HG03432 (cell line): Measurements from ENCODE around the gene VEZF1.
A peak's percentile ranks its signal among the peaks of the same experiment; 100 is the strongest.

ENCODE experiments used
- ATAC-seq: cut with Tn5 transposase; IDR thresholded peaks from one replicate; pipeline ENCODE4 v1.9.1; 2021; ENCODE audit warnings: mild to moderate bottlenecking, moderate library complexity; ENCODE audit not compliant: unreplicated experiment

The VEZF1 gene, protein sequence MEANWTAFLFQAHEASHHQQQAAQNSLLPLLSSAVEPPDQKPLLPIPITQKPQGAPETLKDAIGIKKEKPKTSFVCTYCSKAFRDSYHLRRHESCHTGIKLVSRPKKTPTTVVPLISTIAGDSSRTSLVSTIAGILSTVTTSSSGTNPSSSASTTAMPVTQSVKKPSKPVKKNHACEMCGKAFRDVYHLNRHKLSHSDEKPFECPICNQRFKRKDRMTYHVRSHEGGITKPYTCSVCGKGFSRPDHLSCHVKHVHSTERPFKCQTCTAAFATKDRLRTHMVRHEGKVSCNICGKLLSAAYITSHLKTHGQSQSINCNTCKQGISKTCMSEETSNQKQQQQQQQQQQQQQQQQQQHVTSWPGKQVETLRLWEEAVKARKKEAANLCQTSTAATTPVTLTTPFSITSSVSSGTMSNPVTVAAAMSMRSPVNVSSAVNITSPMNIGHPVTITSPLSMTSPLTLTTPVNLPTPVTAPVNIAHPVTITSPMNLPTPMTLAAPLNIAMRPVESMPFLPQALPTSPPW

DNA sequence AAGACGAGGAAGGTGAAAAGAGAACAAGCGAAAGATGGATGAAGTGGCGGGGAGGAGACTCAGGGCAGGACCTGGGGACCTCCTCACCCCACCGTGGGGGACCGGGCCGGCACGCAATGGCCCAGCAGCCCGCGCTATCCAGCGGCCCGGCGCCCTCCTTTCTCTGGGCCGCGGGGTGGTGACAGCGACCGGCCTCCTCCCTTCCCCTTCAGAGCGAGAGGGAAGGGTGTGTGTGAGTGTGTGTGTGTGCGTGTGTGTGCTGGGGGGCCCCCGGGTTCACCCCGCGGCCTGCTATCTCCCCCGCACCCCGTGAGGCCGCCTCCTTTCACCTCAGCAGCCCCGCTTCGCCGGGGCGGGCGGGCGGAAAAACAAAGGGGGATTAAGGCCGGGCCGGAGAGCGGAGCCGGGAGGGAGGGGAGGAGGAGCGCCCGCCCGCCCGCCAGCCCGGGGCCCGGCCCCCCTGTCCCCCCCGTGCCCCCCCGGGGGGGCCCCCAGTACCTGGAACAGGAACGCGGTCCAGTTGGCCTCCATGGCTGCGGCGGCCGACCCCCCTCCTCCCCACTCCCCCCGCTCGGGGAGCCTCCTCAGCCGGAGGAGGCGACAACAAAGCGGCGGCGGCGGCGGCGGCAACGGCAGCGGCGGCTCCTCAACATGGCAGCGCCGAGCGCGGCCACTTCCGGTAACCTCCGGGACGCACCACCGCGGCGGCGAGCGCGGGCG lies at the start of gene VEZF1:
TSS of gene VEZF1 (minus strand) at position 674 of the 720 bp plus-strand sequence. CDS start at position 531, 143 bp downstream.
- peak; percentile 71 for ATAC-seq

- no peak for ATAC-seq
Observed at GRCh38 chr17:58032691-58033415, 44.8 kb upstream of the VEZF1 start.

- ATAC-seq, result no peak
Observed at GRCh38 chr17:58028578-58028977, 40.5 kb upstream of the VEZF1 start.

- no peak for ATAC-seq
Observed at GRCh38 chr17:58020401-58020800, 32.3 kb upstream of the VEZF1 start.

- ATAC-seq, result no peak
Observed at GRCh38 chr17:58019521-58019920, 31.5 kb upstream of the VEZF1 start.

DNA sequence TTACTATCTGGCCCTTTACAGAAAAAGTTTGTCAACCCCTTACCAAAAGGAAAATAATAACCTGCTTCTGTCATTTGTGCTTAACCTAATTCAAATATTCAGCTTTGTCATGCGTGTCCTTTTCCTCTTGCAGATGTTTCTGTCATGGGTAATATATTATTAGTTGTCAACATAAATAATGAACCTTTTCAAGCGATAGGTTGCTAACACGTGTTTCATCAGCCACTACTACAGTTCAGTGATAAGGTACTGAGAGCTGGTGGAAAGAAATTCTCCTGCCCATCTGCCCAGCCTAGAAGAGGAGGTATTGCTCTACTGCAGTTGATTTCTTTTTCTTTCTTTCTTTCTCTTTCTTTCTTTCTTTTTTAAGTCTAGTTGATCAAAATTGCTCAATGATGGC lies 31.0 kb upstream of the VEZF1 start:
- no peak for ATAC-seq

GRCh38 chr17:58010067-58010799 lies 22.2 kb upstream of the VEZF1 start:
- no peak for ATAC-seq

GRCh38 chr17:58007781-58008706 lies 20.0 kb upstream of the VEZF1 start:
- peak; percentile 30 for ATAC-seq

GRCh38 chr17:58006924-58007780 lies 19.1 kb upstream of the VEZF1 start, which contains the start of gene SRSF1:
Gene SRSF1, minus strand, starts transcription at chr17:58007246. Its CDS starts 109 bp downstream, at chr17:58007137.
- ATAC-seq, result peak; percentile 91

GRCh38 chr17:58006560-58006923 lies 18.5 kb upstream of the VEZF1 start:
- peak; percentile 4 for ATAC-seq

DNA sequence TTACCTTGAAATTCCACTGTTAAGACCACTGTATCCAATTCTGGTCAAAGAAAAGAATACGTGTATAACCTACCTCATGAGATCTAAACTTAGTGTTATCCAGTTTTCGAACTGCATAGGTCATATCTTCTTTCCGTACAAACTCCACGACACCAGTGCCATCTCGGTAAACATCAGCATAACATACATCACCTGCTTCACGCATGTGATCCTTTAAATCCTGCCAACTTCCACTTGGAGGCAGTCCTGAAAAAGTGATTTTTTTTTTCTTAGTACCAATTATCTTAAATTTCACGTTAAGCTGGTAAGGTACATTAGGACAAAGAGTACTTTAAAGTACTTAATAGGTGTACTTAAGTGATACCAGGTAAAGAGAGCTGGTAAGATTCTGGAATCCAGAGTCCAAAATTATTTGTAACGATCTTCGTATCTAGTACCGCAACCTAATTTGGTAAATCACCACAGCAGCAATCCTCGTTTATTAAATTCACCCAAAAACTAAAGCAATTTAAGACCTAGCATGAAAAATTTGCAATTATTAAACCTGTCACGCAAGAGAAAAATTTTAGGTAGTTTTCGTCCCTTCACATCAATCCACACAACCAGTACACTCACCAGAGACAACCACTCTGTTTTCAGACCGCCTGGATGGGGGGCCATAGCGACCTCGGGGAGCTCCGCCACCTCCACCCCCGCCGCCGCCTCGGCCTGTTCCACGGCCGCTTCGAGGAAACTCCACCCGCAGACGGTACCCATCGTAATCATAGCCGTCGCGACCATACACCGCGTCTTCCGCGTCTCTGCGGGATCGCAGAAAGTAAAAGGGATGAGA lies 17.9 kb upstream of the VEZF1 start:
- ATAC-seq, result no peak

DNA sequence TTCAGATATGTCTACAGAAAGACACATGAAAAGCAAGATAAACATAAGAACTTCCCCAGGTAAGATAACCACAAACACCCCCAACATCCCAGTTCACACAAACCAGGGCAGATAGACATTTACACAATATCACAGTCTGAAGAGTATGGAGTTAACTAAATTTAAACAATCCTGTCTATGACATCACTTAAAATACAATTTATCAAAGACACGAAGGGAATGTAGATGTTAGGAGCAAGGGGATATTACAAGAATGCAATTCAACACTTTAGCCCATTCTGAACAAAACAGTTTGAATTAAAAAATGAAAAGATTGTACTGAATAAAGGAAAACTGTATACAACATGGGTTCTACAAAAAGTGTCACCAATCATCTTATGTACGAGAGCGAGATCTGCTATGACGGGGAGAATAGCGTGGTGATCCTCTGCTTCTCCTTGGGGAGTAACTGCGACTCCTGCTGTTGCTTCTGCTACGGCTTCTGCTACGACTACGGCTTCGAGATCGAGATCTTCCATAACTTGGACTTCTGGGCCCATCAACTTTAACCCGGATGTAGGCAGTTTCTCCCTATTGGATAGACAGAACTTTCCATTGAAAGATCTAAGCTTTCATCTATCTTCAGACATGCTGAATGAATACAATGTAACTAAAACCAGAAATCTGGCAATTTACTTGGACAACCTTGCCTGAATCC lies 17.1 kb upstream of the VEZF1 start:
- ATAC-seq, result no peak

- ATAC-seq, result no peak
Observed at GRCh38 chr17:58004060-58004459, 16.0 kb upstream of the VEZF1 start.

DNA sequence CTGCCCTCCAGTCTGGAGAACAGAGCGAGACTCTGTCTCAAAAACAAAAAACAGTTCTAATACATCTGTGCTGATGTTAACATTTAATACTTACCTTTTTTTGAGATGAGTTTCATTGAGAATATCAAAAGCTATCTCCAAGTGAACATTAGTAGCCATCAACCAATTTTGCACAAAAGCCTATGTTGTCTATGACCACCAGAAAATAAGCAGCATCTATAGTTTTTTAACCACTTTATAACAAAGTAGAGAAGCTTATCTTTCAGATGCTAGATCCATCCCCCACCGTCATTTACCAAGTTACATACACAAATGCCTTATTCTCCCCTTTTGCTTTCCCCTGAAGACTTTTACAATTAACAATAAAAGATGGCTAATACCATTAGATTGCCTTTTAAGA lies 14.9 kb upstream of the VEZF1 start:
- no peak for ATAC-seq

DNA sequence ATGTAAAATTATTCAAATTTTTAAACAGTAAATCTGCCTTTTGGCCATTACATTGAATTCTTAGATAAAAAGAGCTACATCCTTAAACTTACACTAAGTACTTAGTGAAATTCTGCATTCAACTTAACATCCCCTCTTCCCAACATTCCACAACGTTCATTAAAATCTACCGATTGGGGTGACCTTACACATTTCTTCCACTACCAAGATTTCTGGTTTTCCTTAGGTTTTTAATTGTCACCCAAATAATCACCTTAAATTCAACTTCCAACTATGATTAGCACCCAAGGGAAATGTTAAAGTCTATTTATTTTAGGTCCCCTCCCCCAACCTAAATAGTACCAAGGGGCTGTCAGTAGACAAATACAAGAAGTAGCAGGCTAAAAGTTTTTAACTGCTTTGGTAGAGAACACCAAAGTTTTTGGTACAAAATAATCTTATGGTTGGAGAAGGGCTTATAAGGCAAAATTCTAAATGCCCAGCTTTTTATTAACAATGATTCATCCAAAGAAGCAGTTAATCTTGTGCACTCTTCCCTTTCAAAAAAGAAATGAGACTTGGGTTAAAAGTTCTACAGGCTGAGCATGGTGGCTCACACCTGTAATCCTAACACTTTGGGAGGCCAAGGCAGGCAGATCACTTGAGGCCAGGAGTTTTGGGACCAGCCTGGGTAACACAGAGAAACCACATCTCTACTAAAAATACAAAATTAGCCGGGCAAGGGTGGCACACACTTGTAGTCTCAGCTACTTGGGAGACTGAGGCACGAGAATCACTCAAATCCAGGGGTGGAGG lies 14.3 kb upstream of the VEZF1 start:
- ATAC-seq, result no peak

DNA sequence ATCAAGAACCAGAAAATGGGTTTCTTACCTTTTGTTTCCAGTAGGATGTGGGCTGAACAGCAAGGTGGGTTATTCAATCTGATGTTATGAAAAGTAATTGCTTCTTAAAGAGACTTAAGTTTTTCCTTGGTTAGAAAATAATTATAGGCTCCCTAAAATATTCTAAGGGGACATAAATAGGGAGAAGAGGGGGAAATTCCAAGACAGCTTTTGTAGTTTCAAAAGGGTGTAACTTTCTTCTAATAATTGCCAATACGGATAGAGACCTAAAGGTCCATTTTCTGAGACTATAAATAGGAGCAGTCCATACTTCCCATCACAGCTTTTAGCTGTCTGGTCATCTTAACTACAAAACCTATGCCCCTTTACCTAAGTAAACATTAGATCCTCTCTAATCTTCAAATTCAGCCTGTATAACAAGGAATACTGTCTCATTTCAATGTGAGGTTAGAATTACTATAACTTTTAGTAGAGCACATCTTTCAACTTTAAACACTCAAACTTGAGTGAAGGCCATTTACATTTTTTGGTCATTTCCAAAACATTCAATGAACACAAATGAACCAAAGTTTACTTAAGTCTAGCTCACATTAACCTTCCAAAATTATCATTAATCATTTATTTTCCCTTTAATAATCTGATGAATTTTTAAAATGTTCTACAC lies 13.5 kb upstream of the VEZF1 start:
- no peak for ATAC-seq
